A172 (cell line): Measurements from ENCODE around the gene PLAU. TPM values are rescaled to one million over a fixed set of nuclear protein-coding genes. Genes with fewer than 3 reads are reported as not detected.
"Not testable (repeated sequence)": the region's sequence is repeated elsewhere in the genome, so short reads cannot be mapped to it uniquely, and the experiment has no call there.

Experiments used
- DNase-seq: peaks from one replicate; pipeline ENCODE4 v3.0.0-alpha.2; 2015; ENCODE audit warnings: low spot score
- total RNA-seq: library from RNA; depleted of rRNA; stranded (reverse); fragments of >200 nt; shearing (Covaris generic); gene quantifications from 2 replicates; pipeline ENCODE4 v1.2.3, GENCODE V29; 2014

PLAU gene
- total RNA-seq, 1 experiment from 2014 or later, result 6.7 TPM

DNA sequence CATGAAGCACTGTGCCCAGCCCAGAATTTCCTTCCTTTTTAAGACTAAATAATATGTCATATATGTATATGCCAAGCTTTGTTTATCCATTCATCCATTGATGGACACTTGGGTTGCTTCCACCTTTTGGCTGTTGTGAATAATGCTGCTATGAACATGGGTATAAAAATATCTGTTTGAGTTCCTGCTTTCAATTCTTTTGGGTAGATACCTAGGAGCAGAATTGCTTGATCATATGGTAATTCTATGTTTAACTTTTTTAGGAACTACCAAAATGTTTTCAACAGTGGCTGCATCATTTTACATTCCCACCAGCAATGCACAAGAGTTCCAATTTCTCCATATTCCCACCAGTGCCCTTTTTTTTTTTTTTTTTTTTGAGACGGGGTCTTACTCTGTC, 13.2 kb upstream of the PLAU start:
- DNase-seq, result no peak

DNA sequence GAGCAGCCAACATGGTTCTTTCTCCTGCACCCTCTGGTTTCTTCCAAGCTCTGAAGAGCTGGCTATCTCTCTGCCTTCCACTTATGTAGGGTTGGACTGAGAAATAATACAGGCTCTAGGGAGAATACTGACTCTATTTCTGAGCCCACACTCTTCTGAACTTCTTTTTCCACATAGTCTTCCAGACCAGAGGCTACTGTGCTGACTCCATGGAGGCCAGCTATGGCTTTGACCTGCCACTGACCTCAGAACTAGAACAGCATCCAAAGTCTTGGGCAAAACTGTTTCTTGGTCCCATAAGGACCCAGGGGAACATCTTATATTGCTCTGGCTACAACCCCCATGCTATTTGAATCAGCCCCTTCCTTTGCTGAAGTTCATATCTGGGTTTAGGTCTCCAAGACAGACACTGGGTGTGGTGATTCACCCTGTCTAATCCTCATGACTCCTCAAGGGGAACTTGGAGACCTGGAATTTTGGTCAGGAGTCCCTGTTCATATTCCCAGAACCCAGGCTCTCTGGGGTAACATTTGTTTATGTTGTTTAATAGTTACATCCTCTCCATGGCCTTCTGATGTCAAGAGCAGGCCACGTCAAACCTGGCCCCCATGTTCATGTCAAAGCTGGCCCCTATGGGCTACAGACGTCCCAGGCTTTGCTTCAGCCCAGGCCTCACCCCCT, 12.1 kb upstream of the PLAU start:
- no peak for DNase-seq

DNA sequence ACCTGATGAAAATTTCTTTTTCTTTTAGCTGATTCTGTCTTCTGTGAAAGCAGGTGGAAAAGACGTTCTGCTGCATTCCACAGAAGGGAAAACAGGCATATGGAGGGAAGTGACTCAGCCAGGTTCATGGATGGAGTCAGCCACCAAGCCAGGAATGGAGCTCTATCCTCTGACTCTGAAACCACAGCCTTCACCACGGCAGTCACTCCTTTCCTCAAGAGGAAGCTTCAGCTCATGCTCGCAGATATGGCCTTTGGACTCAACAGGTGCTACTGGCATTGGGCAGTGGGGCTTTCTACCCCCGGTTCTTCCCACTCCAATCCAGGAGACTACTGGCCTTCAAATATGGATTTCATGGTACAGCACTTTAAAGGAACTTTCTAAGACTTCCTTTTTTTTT, 11.5 kb upstream of the PLAU start:
- peak; percentile 96 for DNase-seq

DNA sequence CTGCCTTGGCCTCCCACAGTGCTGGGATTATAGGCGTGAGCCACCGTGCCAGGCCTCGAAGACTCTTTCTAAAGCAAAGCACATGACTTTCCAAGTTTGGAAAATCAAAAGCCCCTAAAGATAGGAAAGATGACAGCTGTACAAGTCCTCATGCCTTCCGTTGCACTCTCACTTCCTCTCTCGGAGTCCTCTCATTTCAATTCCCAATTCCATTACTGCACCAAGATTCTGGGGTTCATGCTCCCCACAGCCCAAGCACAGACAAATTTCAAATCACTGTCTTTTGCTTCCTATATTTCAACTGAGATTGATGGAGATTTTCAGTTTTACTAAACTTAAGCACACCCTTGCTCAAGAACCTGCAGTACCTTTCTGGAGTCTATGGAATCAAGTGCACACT, 10.9 kb upstream of the PLAU start:
- no peak for DNase-seq

DNA sequence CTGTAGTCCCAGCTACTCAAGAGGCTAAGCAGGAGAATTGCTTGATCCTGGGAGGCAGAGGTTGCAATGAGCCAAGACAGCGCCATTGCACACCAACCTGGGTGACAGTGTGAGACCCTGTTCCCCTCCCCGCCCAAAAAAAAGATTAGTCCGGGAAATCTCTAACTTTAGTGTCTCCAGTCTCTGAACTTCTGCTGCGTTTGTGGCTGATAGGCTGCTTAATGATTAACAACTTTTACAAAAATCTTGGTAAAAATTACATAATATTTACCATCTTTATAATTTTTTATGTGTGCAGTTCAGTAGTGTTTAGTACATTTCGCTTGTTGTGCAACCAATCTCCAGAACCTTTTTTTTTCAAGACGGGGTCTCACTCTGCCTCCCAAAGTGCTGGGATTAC, 9.7 kb upstream of the PLAU start:
- DNase-seq, result no peak

DNA sequence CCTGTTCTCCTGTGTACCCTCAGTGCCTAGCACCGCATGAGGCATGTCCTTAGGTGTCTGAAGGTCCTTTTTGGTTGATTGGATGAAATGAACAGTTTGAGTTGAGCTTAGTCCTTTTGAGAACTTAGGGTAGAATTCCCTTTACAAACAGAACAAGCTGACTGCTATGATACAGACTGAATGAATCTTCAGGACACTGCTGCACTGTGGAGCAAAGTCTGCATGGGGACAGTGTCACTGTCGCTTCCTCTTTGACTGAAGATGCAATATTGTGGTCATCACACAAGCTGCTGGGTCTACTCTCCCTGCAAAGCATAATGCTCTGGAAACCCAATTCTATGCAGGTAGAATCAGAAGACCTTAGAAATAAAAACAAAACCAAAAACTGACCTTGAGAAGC, 8.6 kb upstream of the PLAU start:
- no peak for DNase-seq

DNA sequence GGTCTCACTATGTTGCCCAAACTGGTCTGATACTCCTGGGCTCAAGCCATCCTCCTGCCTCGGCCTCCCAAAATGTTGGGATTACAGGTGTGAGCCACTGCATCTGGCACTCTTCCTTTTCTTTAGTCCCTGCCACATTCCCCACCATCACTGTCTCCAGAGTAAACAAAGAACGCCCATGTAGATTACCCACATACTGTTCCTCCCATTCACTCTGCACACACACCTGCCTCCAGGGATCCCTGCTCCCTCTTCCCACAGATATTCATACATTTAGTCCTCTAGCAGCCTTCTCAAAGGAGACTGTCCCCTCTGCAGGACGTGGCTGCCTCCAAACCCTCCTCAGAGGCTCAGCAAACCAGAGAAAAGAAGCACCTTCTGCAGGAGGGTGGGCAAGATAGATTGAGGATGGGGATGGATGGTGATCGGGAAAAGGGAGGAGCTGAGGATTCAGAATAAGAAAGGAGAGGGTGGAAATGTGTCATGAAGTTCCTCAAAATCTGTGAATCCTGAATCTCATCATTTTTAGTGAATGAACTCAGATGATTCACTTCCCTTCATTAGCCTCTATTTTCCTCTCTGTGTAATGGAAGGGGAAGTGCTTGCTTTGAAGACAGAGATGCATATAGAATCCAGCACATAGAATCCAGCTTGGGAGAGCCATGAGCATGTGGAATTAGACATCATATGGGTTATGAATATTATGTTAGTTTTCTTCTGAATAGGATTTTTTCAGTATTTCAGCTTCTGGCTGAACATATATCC, 5.5 kb upstream of the PLAU start:
- no peak for DNase-seq

DNA sequence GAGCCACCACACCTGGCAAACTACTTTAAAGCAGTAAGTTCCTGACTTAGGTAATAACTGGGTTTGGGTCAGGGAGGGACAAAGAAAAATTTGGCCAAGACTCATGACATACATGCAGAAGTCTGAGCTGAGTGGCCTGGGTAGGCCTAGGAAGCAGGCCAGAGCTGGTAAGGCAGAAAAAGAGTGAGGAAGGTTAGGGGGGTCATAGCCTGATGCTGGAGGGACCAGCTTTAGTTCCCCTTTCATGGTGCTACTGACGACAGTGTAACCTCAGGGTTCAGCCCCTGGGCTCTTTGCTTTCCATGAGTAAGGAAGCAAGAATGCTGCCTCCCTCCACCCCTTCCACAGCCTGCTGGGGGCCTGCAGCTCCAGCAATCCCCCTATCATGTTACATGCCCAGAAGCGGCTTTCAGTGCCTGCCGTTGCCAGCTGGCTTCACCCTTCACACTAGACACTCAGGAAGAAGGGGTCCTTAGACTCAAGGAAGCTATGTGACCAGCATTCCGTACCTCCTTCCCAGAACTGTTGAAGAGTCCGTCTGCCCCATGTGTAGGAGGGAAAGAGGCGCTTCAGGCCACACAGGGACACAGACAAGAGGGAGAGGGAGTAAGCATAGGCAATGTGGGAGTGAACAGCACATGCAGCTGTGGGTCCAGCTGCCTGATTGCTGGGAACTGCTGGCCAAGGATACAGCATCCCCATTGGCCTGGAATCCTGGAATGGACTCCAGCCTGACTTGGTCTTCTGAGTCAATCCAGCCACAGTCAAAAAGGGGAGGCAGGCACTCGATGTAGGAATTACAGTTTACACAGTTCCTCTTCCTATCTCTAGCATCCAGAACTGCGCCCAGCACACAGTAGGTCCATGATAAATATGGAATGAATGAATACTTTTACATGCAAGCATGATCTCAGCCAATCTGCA, 4.1 kb upstream of the PLAU start:
- DNase-seq, result peak; percentile 97

DNA sequence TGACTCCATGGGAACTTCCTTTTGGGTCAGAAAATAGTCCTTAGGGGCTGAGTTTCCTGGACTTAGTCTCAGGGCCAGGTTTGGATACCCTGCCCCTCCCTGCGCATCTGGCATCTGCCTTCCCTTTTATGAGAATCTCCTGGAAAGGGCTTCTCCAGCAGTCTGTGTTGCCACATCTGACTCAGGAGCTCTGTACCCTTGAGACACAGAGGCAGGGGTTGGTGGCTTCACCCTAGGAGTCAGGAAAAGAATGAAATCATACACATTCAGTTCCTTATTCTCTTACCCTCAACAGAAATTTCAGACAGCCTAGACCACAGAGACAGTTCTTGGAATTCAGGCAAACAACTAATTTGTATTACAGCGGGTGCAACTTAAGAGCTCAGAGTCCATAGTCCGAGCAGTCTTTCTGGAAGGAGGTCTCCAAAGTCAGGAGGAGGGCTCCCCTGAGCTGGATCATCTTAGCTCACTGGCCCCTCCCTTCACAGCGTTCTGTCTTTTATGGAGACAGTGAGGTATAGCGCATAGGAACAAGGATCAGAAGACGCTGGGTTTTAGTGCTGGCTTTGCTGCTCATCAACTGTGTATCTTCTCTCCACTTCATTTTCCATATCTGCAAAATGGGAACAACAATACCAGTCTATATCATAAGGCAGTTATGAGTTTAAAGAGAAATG, 3.0 kb upstream of the PLAU start:
- DNase-seq, result peak; percentile 58

DNA sequence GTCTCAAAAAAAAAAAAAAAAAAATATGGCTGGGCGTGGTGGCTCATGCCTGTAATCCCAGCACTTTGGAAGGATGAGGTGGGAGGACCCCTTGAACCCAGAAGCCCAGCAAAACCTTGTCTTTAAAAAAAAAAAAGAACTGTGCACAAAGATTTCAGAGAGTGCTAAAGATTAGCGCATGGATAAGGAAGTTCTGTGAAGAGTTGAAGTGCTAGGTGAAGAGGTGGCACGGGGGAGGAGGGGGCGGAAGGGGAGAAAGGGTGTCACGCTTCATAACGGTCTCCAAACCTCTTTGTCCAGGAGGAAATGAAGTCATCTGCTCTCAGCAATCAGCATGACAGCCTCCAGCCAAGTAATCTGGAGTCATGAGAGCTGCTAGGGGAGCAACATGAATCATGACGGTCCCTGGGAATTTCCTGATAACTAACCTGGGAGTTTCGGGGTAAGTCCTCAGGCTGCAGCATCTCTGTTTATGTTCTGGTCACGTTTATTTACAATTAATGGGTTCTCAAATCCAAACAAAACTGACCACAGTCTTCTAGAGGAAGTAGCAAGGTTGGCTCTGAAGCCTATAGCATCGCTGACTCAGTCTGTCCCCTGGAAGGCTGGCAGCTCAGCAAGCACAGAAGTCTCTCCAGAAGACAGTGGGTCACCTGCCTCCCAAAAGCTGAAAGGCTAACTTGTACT, 1.9 kb upstream of the PLAU start:
- DNase-seq, result peak; percentile 99

DNA sequence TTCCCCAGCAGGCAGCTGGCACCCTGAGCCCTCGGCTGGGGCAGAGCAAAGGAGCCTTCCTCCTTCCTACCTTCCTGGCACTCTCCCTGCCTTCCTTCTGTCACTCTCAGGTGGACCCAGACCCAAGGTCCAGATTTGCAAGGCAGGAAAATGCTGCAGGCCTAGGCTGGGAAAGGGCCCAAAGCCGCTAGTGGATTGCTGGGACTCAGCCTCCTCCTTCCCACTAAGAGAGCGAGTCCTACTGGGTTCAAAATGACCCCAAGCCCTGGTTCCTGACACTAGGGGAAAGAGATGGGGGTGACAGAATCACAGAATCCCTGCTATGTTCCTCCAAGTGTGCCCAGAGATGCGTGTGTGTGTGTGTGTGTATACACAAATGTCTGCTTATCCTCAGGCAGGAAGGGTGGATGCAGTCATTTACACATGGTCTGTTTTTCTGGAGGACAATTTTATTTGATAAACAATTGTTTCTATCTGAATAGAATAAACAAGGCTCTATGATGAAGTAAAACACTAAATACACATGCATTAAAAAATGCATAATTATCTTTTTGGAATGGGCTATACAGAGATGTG, 1.3 kb upstream of the PLAU start:
- no peak for DNase-seq

DNA sequence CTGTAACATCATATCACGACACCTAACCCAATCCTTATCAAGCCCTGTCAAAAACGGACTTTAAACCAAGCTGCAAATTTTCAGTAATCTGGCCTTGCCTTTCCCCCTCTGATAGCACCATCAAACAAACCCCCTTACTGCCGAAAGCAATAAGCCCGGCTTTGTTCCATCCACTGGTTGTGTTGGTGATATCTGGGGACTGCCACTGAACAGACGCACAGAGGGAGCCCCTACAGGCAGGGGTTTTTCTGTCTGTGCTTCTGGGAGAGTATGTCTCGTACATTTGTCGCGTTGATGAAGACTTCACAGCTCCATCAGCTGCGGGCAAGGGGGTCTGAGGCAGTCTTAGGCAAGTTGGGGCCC, 550 bp upstream of the PLAU start:
- DNase-seq, result no peak

DNA sequence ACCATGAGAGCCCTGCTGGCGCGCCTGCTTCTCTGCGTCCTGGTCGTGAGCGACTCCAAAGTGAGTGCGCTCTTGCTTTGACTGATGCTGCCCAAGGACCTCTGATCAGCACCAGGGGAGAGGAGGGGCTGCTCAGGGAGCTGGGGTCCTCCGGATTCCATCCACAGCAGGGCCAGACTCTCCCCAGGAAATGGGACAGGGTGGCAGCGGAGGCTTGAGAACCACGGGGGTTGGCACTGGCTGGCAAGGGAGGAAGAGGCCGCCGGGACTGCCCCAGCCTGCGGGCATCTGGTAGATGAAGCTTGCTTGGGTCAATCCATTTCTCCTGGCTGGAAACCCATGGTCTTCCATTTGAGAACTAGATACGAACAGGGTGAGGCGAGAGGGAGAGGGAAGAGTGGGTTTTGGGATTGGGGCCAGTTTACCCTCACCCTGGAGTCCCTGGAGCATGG, 647 bp downstream of the PLAU start:
- no peak for DNase-seq

DNA sequence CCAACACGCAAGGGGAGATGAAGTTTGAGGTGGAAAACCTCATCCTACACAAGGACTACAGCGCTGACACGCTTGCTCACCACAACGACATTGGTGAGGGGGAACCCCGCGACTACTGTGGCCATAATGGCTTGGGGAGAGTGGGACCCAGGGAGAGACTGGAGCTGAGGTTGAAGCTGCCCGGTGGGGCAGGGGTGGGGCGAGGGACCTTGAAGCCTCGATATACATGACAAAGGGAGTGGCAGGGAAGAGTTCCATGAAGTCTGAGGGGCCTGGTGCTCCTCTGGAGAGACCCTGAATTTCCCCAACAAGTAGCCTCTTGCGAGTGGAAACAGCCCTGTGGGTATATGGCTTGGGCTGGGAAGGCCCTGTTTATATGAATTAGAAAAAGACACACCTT, 3.1 kb downstream of the PLAU start:
- no peak for DNase-seq

DNA sequence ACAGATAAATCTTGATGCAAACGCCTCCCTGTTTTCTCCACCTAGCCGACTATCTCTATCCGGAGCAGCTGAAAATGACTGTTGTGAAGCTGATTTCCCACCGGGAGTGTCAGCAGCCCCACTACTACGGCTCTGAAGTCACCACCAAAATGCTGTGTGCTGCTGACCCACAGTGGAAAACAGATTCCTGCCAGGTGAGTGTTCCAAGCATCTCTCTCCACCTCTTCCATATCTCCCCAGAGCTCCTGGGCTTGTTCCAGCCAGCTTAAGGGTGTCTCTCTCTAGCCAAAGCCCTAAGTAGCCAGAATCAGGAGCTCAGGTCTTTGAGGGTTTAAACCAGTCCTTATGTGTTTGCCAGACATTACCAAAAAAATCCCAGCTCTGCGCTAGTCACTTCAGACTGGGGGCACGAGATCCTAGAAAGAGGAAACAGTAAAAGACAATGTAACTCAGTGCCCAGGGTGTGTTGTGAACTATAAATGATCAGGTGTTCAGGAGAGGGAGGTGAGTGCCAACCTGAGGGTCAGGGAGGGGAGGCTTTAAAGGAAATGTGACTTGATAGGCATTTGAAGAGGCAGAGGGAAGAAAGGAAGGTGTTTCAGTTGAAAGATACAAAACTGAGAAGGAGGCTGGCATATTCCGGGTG, 4.4 kb downstream of the PLAU start:
- no peak for DNase-seq

DNA sequence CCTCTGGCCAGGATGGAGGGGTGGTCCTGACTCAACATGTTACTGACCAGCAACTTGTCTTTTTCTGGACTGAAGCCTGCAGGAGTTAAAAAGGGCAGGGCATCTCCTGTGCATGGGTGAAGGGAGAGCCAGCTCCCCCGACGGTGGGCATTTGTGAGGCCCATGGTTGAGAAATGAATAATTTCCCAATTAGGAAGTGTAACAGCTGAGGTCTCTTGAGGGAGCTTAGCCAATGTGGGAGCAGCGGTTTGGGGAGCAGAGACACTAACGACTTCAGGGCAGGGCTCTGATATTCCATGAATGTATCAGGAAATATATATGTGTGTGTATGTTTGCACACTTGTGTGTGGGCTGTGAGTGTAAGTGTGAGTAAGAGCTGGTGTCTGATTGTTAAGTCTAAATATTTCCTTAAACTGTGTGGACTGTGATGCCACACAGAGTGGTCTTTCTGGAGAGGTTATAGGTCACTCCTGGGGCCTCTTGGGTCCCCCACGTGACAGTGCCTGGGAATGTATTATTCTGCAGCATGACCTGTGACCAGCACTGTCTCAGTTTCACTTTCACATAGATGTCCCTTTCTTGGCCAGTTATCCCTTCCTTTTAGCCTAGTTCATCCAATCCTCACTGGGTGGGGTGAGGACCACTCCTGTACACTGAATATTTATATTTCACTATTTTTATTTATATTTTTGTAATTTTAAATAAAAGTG, 6.0 kb downstream of the PLAU start:
- no peak for DNase-seq

DNA sequence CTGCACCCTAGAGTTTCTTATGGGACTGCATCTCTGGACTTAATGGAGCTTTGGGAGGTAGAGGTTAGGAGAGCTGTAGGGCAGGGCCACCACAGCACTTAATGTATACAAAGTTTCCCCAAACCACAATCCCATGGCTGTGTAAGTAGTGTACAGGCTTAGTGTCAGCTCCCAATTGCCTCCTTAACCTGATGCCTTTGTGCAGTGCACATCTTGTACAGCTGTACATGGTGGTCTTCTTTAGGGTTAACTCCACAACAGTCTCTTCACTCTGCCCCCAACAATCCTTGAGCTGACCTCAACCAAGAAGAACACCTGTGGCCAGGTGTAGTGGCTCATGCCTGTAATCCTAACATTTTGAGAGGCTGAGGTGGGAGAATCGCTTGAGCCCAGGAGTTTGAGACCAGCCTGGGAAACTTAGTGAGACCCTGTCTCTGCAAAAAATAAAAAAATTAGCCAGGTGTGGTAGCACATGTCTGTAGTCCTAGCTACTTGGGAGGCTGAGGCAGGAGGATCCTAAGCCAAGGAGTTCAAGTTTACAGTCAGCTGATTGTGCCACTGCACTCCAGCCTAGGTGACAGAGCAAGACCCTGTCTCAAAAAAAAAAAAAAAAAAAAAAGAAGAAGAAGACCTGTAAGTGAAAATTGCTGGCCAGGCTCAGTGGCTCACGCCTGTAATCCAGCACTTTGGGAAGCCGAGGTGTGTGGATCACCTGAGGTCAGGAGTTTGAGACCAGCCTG, 6.8 kb downstream of the PLAU start:
- no peak for DNase-seq

DNA sequence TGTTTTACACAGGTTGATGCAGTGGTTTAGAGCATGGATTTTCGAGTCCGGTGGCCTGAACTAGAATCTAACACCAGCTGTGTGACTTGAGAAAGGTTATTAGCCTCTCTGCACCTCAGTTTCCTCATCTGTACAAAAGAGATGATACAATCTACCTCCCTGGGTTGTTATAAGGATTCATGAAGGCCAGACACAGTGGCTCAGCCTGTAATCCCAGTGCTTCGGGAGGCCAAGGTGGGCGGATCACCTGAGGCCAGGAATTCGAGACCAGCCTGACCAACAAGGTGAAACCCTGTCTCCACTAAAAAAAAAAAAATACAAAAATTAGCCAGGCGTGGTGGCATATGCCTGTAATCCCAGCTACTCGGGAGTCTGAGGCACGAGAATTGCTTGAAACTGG, 8.5 kb downstream of the PLAU start:
- DNase-seq, result not testable (repeated sequence)

DNA sequence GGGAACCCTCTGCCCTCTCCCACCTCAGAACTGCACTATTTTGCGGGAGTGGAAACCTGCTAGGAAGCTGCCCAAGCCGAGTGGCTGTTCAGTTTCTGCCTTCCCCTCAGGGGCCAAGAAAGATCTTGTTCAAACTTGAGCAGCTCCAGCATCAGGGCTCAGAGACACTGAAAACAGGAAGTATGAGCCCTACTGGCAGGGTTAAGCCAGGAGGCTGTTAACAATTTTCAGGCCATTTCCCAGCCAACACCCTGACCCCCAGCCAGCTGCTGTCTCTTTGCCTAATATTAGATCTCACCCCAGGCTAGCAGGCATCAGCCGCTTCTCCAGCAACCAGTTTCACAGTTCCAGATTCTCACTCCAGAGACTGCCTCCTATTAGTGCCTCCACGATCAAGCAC, 9.2 kb downstream of the PLAU start:
- no peak for DNase-seq
